ENCODE results near the gene COMMD2. TPM values are rescaled to one million over a fixed set of nuclear protein-coding genes. Genes with fewer than 3 reads are reported as not detected.

Gene COMMD2
- total RNA-seq, 1 donor from 2014 or later = 60.8 TPM

DNA sequence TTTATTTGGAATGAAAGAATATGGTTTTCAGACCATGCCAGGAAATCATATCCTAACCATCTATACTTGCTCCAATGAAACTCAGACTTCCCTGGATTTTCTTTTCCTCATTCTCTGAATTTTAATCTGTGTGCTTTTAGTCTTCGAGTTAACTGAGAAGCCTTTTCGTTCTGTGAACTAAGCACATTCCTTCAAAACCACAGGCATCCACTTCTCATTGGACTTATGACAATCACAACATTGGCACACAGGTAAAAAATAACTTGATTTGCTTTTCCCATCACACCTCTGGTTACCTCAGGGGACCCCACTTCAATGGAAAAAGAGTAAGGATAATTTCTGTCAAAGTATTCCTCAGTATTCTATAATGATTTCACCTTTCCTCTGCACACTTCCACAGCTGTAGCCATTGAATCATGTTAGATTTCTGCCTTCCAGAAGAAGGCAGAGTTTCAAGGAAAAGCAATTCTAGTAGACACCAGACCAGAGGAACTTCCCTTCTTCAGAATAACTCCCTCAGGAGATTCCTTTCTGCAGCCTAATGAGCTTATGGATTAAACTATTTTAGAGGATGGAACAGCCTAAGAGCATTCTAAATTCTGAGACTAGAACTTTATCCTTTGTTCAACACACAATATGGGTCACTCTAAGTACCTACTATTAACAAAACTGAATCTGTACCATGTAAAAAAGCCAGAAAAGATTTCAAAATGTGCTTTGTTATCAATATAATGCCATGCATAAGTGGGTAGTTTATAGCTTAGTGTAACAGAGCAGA is 15.9 kb downstream of the COMMD2 start:
- H3K36me3 Mint-ChIP-seq (ENCODE audit: insufficient read depth) = peaks cover 4% of the 10 kb centered on the region
- no peaks in the 10 kb centered on the region for H3K27me3 Mint-ChIP-seq
- H3K4me3 Mint-ChIP-seq (ENCODE audit: low read depth) = no peak overlapping the region
- H3K4me1 Mint-ChIP-seq (ENCODE audit: low read depth) = peaks cover 4% of the 10 kb centered on the region
- TF ChIP-seq, protein P1, sequence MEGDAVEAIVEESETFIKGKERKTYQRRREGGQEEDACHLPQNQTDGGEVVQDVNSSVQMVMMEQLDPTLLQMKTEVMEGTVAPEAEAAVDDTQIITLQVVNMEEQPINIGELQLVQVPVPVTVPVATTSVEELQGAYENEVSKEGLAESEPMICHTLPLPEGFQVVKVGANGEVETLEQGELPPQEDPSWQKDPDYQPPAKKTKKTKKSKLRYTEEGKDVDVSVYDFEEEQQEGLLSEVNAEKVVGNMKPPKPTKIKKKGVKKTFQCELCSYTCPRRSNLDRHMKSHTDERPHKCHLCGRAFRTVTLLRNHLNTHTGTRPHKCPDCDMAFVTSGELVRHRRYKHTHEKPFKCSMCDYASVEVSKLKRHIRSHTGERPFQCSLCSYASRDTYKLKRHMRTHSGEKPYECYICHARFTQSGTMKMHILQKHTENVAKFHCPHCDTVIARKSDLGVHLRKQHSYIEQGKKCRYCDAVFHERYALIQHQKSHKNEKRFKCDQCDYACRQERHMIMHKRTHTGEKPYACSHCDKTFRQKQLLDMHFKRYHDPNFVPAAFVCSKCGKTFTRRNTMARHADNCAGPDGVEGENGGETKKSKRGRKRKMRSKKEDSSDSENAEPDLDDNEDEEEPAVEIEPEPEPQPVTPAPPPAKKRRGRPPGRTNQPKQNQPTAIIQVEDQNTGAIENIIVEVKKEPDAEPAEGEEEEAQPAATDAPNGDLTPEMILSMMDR (IDR thresholded peaks at IDR 0.05; ENCODE audit: unreplicated experiment) = no peak
- H3K9me3 Mint-ChIP-seq (ENCODE audit: low read depth) = no peaks in the 10 kb centered on the region
- no peak overlapping the region for H3K27ac Mint-ChIP-seq
- no peak for DNase-seq (ENCODE audit: low spot score, unreplicated experiment)

DNA sequence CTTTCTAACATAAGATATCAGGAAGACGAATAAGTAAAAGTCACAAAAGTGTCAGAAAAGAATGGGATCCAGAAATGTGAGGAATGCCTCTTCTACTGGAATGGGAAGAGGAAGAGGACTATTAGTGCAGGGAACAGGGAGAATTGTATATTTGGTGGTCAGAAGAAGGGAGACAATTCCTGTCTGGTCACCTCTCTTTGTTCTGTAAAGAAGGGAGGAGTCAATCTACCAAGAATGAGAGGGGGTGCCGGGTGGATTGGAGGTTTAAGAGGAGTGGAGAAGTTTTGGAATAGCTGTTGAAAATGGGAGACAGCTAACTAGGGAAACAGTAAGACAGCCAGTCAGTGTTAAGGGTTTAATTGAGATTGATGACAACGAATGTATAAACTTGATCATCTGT is 20.1 kb downstream of the COMMD2 start:
- Mint-ChIP-seq H3K36me3 (ENCODE audit: insufficient read depth) (no peaks in the 10 kb centered on the region), H3K4me1 (ENCODE audit: low read depth) (no peaks in the 10 kb centered on the region), H3K9me3 (ENCODE audit: low read depth) (no peaks in the 10 kb centered on the region), H3K4me3 (ENCODE audit: low read depth) (no peak overlapping the region), H3K27ac (no peak overlapping the region), H3K27me3 (no peaks in the 10 kb centered on the region)
- no peak for DNase-seq (ENCODE audit: low spot score, unreplicated experiment)
- TF ChIP-seq, protein P1 (IDR thresholded peaks at IDR 0.05; ENCODE audit: unreplicated experiment) = no peak

DNA sequence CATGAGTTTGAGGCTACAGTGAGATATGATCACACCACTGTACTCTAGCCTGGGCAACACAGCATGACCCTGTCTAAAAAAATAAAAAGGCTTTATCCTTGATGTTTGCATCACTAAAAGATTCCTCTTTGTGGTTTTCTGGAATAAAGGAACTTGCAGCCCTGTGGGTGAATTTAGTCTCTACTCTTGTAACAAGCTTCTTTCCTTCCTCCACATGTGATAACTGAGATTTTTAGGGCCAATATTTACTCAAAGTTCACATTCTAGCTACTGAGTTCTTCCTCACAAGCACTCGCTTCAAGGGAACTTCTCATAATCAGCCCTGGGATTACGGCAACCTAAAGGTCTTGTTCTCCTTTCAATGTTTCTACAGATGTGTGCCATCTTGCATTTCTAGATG is 24.6 kb downstream of the COMMD2 start:
- Mint-ChIP-seq H3K27me3 (no peaks in the 10 kb centered on the region), H3K27ac (no peak overlapping the region), H3K36me3 (ENCODE audit: insufficient read depth) (no peaks in the 10 kb centered on the region), H3K9me3 (ENCODE audit: low read depth) (no peaks in the 10 kb centered on the region), H3K4me1 (ENCODE audit: low read depth) (no peaks in the 10 kb centered on the region), H3K4me3 (ENCODE audit: low read depth) (no peak overlapping the region)
- no peak for DNase-seq (ENCODE audit: low spot score, unreplicated experiment)
- TF ChIP-seq, protein P1 (IDR thresholded peaks at IDR 0.05; ENCODE audit: unreplicated experiment) = no peak

DNA sequence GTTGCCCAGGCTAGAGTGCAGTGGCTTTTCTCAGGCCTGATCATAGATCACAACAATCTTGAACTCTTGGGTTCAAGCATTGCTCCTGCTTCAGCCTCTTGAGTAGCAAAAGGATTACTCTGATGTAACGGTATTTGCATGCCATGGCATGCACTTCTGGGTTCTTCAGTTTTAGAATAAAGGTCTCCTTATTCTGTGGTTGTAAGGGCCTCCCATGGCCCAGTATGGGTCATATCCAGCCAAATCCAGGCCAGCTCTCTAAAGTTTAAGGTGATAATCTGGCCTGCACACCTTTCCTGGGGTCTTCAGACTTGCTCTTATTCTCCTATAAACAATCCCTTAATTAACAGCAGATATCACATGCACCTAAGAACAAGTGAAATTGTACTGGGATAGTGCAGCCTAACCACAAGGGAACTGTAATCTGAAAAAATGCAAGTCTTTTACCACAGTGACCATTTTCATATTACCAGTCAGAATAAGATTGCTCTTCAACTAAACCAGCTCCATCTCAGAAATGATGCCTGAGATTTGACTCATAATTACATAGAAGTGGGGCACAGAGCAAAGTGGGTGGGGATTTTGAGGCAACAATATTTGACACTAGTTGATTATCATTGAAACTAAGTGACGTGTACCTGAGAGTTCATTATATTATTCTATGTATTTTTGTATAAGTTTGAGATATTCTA is 25.4 kb downstream of the COMMD2 start:
- Mint-ChIP-seq H3K4me3 (ENCODE audit: low read depth) (no peak overlapping the region), H3K27ac (no peak overlapping the region), H3K9me3 (ENCODE audit: low read depth) (no peaks in the 10 kb centered on the region), H3K4me1 (ENCODE audit: low read depth) (no peaks in the 10 kb centered on the region), H3K36me3 (ENCODE audit: insufficient read depth) (no peaks in the 10 kb centered on the region), H3K27me3 (no peaks in the 10 kb centered on the region)
- DNase-seq (ENCODE audit: low spot score, unreplicated experiment) = no peak
- TF ChIP-seq, protein P1 (IDR thresholded peaks at IDR 0.05; ENCODE audit: unreplicated experiment) = no peak

DNA sequence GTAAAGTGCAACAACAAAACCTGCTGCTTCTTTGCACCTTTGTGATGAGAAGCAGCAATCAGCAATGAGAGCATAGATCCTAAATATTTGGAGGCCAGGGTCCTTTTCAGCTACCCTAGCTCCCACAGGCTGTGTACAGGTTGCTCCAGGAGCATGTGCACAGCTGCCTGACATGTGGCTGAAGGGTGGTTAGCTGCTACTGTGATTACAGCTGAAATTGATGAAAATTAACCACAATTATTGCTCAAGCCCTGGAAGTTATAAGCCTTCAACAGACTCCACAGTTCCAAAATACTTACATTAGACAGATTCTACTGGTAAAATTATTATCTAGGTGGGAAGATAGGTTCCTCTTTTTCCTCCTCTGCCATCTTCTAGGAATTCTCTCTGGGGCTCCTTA is 28.5 kb downstream of the COMMD2 start:
- no peaks in the 10 kb centered on the region for H3K27me3 Mint-ChIP-seq
- no peak for DNase-seq (ENCODE audit: low spot score, unreplicated experiment)
- no peaks in the 10 kb centered on the region for H3K4me1 Mint-ChIP-seq (ENCODE audit: low read depth)
- H3K9me3 Mint-ChIP-seq (ENCODE audit: low read depth) = peaks cover 17% of the 10 kb centered on the region
- H3K4me3 Mint-ChIP-seq (ENCODE audit: low read depth) = no peak overlapping the region
- TF ChIP-seq, protein P1 (IDR thresholded peaks at IDR 0.05; ENCODE audit: unreplicated experiment) = no peak
- no peak overlapping the region for H3K27ac Mint-ChIP-seq
- H3K36me3 Mint-ChIP-seq (ENCODE audit: insufficient read depth) = no peaks in the 10 kb centered on the region

Data from progenitor cell of endocrine pancreas (in vitro differentiated cells).